Heart left ventricle (tissue), 16 donors: Measurements from ENCODE around the gene CABLES1. TPM values are rescaled to one million over a fixed set of nuclear protein-coding genes. Genes with fewer than 3 reads are reported as not detected.

ENCODE experiments used
- ATAC-seq, 4 donors: fragments of 200-7000 bp; cut with Tn5 transposase; one replicate each; pipeline ENCODE4 v1.9.1; 2020 to 2022; ENCODE audit warnings: moderate library complexity in 4 of 4, mild to moderate bottlenecking in 3 of 4, moderate number of reproducible peaks in 1 of 4
- DNase-seq, 5 donors: peaks; one replicate each; pipeline ENCODE4 v3.0.0-alpha.2; 2020
- H3K27ac ChIP-seq, 12 donors: fragments of 200-600 bp; sonication (generic) in 4 of 12; one replicate each; pipeline versions ENCODE4 v1.5.0 to v1.8.0; 2016 to 2022; ENCODE audit warnings: mild to moderate bottlenecking in 2 of 12
- H3K27me3 ChIP-seq, 9 donors: fragments of 200-600 bp; sonication (generic) in 2 of 9; one replicate each; pipeline versions ENCODE4 v1.5.1 to v1.8.0; 2016 to 2022; ENCODE audit warnings: mild to moderate bottlenecking in 3 of 9
- H3K36me3 ChIP-seq, 9 donors: fragments of 200-600 bp; sonication (generic) in 2 of 9; one replicate each; pipeline versions ENCODE4 v1.5.0 to v1.8.0; 2018 to 2022; ENCODE audit warnings: mild to moderate bottlenecking in 2 of 9
- H3K4me1 ChIP-seq, 12 donors: fragments of 200-600 bp; sonication (generic) in 4 of 12; one replicate each; pipeline versions ENCODE4 v1.5.0 to v1.8.0; 2016 to 2022; ENCODE audit warnings: mild to moderate bottlenecking in 3 of 12
- H3K4me3 ChIP-seq, 12 donors: fragments of 200-600 bp; sonication (generic) in 4 of 12; one replicate each; pipeline versions ENCODE4 v1.5.0 to v1.8.0; 2017 to 2022; ENCODE audit warnings: mild to moderate bottlenecking in 9 of 12, moderate library complexity in 4 of 12
- H3K9me3 ChIP-seq, 12 donors: fragments of 200-600 bp; sonication (generic) in 4 of 12; one replicate each; pipeline versions ENCODE4 v1.5.0 to v1.8.0; 2016 to 2022; ENCODE audit warnings: mild to moderate bottlenecking in 1 of 12
- POLR2A ChIP-seq, 2 donors: fragments of 450-650 bp; IDR thresholded peaks; one replicate each; pipeline ENCODE4 v1.6.1; 2017; ENCODE audit warnings: antibody characterized with exemption in 2 of 2, mild to moderate bottlenecking in 2 of 2, moderate library complexity in 2 of 2
- WGBS, 4 donors: extraction: QIAGEN DNeasy Blood & Tissue Kit in 2 of 4; methylation state at CpG; one replicate each; pipeline versions ENCODE4 v1.1.5 to v1.1.7; 2013 to 2018; 5-methylcytosine and 5-hydroxymethylcytosine counted together
- intact Hi-C, 10 donors: fragments of 100-400 bp; cut with DNase I; formaldehyde crosslinking; loops; one replicate each; pipeline versions ENCODE4 v1.11.1 to v1.14.2; 2022
- polyA plus RNA-seq, 2 donors: library from polyadenylated mRNA; stranded (reverse); fragments of 200-250 nt; gene quantifications; one replicate each; pipeline ENCODE4 v1.2.3, GENCODE V29; 2013
- total RNA-seq, 9 donors: library from RNA; depleted of rRNA in 2 of 9; stranded (reverse); fragments of >200 nt in 2 of 9; fragmentation: NEBNext Ultra II Directional in 3 of 9; extraction: Animal tissue kit (Norgen Biotek cat#: 25700) in 3 of 9; gene quantifications; one replicate each; pipeline versions ENCODE4 v1.1.0 to v1.2.4, GENCODE V29; 2016 to 2023
- TF ChIP-seq, protein P1 (sequence below), 12 donors: fragments of 200-600 bp; sonication (generic) in 4 of 12; IDR thresholded peaks; one replicate each; pipeline versions ENCODE4 v1.5.0 to v1.8.0; 2018 to 2022; ENCODE audit warnings: antibody characterized with exemption in 12 of 12, mild to moderate bottlenecking in 5 of 12
- donor health status: ischemic (EF 13 %, LVEDD 7.1; RV severe dilation, severe dysfunction).
- donor health status: healthy with polysubstance abuse.
- donor health status: DM: no; HTN: yes; CAD: no.
- donor health status: DM: no; HTN: no; CAD: no.
- donor health status: ischemic (EF 25% LVEDD 6.9; RV normal size, moderate dysfunction).
- donor health status: ischemic (EF 25% LVEDD 5.7; RV mildly dilated, moderate dysfunction).
- donor health status: healthy.
- donor health status: DM: yes; HTN: yes; CAD: no.
- donor health status: ischemic (EF 35%, LVEDD 5.7; RV mildly dilated, moderate dysfunction).
- donor health status: nonischemic (EF 11% LVEDD 7.7; RV severe dilation, severe dysfunction).
- donor health status: DM: yes; HTN: yes; CAD: no.
- donor health status: PGD.
- donor health status: ischemic (EF 29% LVEDD 5.4; RV normal size, mild dysfunction).
- donor health status: nonischemic (EF 23%, LVEDD 6.1; RV moderate dilation, normal function).

CABLES1 gene
- total and polyA plus RNA-seq, 11 donors, result 0.28 to 7.2 (median 2.1) TPM

DNA sequence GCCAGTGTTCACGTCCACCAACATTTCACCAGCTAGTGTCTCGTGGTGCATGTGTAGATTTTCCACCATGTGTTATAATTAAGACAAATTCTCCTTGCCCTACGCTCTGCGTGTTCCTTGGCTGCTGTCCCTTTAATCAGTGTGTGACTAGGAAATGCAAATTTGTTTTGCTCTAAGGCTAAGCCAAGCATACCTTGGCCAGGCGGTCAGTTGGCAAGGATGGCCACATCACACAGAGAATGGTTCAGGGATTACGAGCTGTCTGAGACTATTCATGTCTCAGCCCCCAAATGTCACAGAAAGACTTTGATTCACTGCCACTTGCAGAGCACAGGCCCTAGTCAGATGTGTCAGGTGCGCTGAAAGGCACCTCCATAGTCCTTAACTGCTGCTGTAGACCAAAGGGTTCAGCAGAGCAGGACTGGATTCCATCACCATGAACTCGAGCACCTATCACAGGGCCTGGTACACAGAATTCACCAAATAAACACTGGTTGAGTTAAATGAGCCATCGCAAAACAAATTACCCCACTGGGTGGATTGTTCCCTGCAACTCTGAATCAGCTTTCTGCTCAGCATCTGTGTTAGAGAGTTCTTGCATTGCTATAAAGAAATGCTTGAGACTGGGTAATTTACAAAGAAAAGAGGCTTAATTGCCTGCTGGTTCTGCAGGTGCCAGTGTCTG, 128.4 kb downstream of the CABLES1 start:
- ATAC-seq (no peak), DNase-seq (no peak)
- no peak overlapping the region for H3K27ac ChIP-seq
- H3K36me3 ChIP-seq, result no peaks in the 10 kb centered on the region
- H3K4me1 ChIP-seq, result peaks cover 8 to 36% (median 20%) of the 10 kb centered on the region in 12 donors
- TF ChIP-seq, protein P1, sequence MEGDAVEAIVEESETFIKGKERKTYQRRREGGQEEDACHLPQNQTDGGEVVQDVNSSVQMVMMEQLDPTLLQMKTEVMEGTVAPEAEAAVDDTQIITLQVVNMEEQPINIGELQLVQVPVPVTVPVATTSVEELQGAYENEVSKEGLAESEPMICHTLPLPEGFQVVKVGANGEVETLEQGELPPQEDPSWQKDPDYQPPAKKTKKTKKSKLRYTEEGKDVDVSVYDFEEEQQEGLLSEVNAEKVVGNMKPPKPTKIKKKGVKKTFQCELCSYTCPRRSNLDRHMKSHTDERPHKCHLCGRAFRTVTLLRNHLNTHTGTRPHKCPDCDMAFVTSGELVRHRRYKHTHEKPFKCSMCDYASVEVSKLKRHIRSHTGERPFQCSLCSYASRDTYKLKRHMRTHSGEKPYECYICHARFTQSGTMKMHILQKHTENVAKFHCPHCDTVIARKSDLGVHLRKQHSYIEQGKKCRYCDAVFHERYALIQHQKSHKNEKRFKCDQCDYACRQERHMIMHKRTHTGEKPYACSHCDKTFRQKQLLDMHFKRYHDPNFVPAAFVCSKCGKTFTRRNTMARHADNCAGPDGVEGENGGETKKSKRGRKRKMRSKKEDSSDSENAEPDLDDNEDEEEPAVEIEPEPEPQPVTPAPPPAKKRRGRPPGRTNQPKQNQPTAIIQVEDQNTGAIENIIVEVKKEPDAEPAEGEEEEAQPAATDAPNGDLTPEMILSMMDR (IDR thresholded peaks at IDR 0.05), result no peak
- no peak for TF ChIP-seq POLR2A (IDR thresholded peaks at IDR 0.05)
- no peaks in the 10 kb centered on the region for H3K27me3 ChIP-seq
- intact Hi-C loops, result loop anchor here in 2 of 10 donors (10.0 kb wide), 1 partner anchor 129 kb away; the partner anchor contains the start of gene CABLES1 (in 2 of the 2)
- WGBS, 4 donors, result 86 to 91% (median 90%) methylated on average over 9 of the region's 9 CpGs
- no peak overlapping the region for H3K4me3 ChIP-seq
- no peaks in the 10 kb centered on the region for H3K9me3 ChIP-seq

DNA sequence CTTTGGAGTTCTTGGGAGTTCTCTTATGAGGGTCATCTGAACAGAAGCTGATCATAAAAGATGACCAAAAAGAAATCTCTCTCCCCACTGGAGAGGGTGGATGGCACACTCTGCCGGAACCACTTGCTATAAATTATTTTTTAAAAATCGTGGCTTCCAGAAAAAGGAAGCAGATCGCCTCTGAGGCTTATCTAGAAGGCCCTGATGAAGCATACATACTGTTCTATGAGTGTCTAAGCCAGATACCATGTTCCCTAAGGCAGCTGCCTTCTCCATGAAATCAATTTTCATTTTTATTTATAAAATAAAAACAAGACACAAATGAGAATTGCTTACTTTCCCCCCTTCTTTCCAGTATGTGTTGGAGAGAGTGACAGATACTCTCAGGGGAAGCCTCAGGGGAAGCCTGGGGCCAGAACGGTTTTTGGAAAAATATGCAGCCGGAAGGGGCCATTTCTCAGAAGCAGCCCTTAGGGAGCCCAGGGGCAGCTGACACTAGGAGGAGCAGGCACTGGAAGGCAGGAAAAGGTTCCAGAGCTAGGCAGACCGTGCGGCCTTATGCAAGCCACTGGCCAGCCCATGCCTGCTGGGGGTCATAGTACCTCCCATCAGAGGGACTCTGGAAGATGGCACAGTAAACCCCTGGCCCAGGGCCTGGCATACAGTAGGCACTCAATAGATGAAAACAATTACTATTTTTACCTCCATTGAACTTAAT, 130.6 kb downstream of the CABLES1 start:
- Histone ChIP-seq H3K36me3 (no peaks in the 10 kb centered on the region), H3K27ac (peak overlapping the region in 1 of 12 donors; percentile 39), H3K4me3 (no peak overlapping the region), H3K4me1 (peaks cover 0 to 16% (median 2%) of the 10 kb centered on the region in 12 donors), H3K27me3 (no peaks in the 10 kb centered on the region), H3K9me3 (peaks cover 0 to 17% (median 5%) of the 10 kb centered on the region in 12 donors)
- DNase-seq (peak in 2 of 5 donors; percentile 40 to 42), ATAC-seq (peak in 2 of 4 donors; percentile 26 to 29)
- intact Hi-C loops, result loop anchor here in 2 of 10 donors (10.0 kb wide), 1 partner anchor 131 kb away; the partner anchor contains the start of gene CABLES1 (in 2 of the 2)
- WGBS, 4 donors, result 61 to 72% (median 62%) methylated on average over 7 of the region's 7 CpGs
- no peak for TF ChIP-seq POLR2A (IDR thresholded peaks at IDR 0.05)
- TF ChIP-seq, protein P1 (IDR thresholded peaks at IDR 0.05), result no peak

DNA sequence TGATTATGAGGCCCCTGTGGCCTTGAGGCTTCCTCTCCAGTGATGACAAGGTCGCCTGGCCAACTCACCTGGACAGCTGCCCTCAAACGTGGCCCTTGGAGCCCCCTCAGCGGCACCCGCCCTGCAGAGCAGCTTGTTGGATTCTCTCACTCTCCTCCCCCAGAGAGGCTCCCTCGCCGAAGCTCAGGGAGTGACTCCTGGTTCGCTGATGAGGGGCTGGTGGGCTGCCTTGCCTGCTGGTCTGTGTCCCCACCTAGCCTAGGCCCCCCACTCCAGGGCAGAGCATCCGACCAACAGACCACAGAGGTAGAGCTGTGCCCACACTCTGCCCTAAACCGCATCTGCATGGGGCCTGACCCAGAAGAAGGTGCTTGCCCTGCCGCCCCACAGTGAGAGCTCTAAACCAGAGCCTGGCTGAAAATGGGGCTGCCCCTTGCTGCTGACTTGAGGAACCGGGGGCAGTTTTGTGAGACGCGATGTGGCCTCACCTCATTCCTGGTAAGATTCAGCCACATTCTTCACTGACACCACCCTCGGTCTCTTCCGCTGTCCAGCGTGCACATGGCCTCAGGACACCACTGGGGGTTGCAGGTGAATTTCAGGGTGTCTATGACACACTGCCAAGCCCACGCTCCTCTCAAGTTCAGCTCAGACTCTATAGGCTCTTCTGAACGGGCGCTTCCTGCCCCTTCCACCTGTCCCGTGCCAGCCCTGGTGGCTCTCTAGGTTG, 131.6 kb downstream of the CABLES1 start:
- Histone ChIP-seq H3K9me3 (peaks cover 0 to 17% (median 5%) of the 10 kb centered on the region in 12 donors), H3K27ac (no peak overlapping the region), H3K27me3 (no peaks in the 10 kb centered on the region), H3K4me3 (no peak overlapping the region), H3K36me3 (no peaks in the 10 kb centered on the region), H3K4me1 (peaks cover 0 to 15% (median 0%) of the 10 kb centered on the region in 12 donors)
- 91 to 93% (median 92%) methylated on average over 14 to 20 of the region's 20 CpGs for WGBS, 4 donors
- DNase-seq, result no peak
- no peak for TF ChIP-seq POLR2A (IDR thresholded peaks at IDR 0.05)
- TF ChIP-seq, protein P1 (IDR thresholded peaks at IDR 0.05), result no peak
- ATAC-seq, result peak in 1 of 4 donors; percentile 8
- intact Hi-C loops, result loop anchor here in 2 of 10 donors (10.0 kb wide), 1 partner anchor 132 kb away; the partner anchor contains the start of gene CABLES1 (in 2 of the 2)
